Activated CD4-positive, alpha-beta T cell treated with anti-CD3 and anti-CD28 coated beads for 4 hours (primary cell): Measurements from ENCODE around the gene CCSAP.
"Not testable (repeated sequence)": the region's sequence is repeated elsewhere in the genome, so short reads cannot be mapped to it uniquely, and the experiment has no call there.

ENCODE experiments used
- DNase-seq, 2 donors: peaks; one replicate each; pipeline ENCODE4 v3.0.0-alpha.2; 2020

The CCSAP gene

GRCh38 chr1:229325401-229325800 lies 17.4 kb downstream of the CCSAP start:
- no peak for DNase-seq

- DNase-seq = no peak
These were observed 18.8 kb downstream of the CCSAP start for GRCh38 chr1:229323885-229324553.

GRCh38 chr1:229323201-229323600 lies 19.6 kb downstream of the CCSAP start:
- no peak for DNase-seq

- no peak for DNase-seq
These were observed 23.4 kb downstream of the CCSAP start for GRCh38 chr1:229319487-229319886.

- DNase-seq = no peak
These were observed 24.8 kb downstream of the CCSAP start for GRCh38 chr1:229318056-229318455.

GRCh38 chr1:229316166-229316565 lies 26.7 kb downstream of the CCSAP start:
- no peak for DNase-seq

GRCh38 chr1:229310833-229311232 lies 32.0 kb downstream of the CCSAP start:
- DNase-seq = no peak

- DNase-seq = no peak
These were observed 33.2 kb downstream of the CCSAP start for GRCh38 chr1:229309684-229310083.

- no peak for DNase-seq
These were observed 33.8 kb downstream of the CCSAP start for GRCh38 chr1:229309074-229309473.

GRCh38 chr1:229305392-229305791 lies 37.5 kb downstream of the CCSAP start:
- DNase-seq = no peak

- DNase-seq = no peak
These were observed 39.0 kb downstream of the CCSAP start for GRCh38 chr1:229303855-229304254.

- no peak for DNase-seq
These were observed 40.1 kb downstream of the CCSAP start for GRCh38 chr1:229302740-229303139.

- DNase-seq = no peak
These were observed 42.6 kb downstream of the CCSAP start for GRCh38 chr1:229300099-229300757.

- DNase-seq = no peak
These were observed 43.9 kb downstream of the CCSAP start for GRCh38 chr1:229298887-229299503.

GRCh38 chr1:229298420-229298819 lies 44.4 kb downstream of the CCSAP start:
- no peak for DNase-seq

- DNase-seq = no peak
These were observed 45.1 kb downstream of the CCSAP start for GRCh38 chr1:229297746-229298145.

- no peak for DNase-seq
These were observed 46.3 kb downstream of the CCSAP start for GRCh38 chr1:229296541-229296941.

GRCh38 chr1:229295745-229296144 lies 47.1 kb downstream of the CCSAP start:
- no peak for DNase-seq

- DNase-seq = no peak
These were observed 49.2 kb downstream of the CCSAP start for GRCh38 chr1:229293528-229294204.

- DNase-seq = not testable (repeated sequence)
These were observed 51.2 kb downstream of the CCSAP start for GRCh38 chr1:229291686-229292085.

- DNase-seq = no peak
These were observed 54.3 kb downstream of the CCSAP start for GRCh38 chr1:229288516-229288915.

GRCh38 chr1:229287267-229287666 lies 55.6 kb downstream of the CCSAP start:
- DNase-seq = no peak

GRCh38 chr1:229286099-229286766 lies 56.6 kb downstream of the CCSAP start:
- DNase-seq = no peak
